ENCODE measurements around the gene DPP4. TPM values are rescaled to one million over a fixed set of nuclear protein-coding genes. Genes with fewer than 3 reads are reported as not detected.

Gene DPP4
- total RNA-seq, 1 donor from 2014 or later, result 0.49 TPM

- Histone ChIP-seq H3K79me2 (ENCODE audit: low read depth) (no peaks in the 10 kb centered on the region), H3K4me2 (no peak overlapping the region), H3K4me1 (peaks cover 41% of the 10 kb centered on the region), H3K9me3 (ENCODE audit: low read depth) (no peaks in the 10 kb centered on the region), H3F3A (ENCODE audit: low read depth) (peaks cover 31% of the 10 kb centered on the region), H4K20me1 (ENCODE audit: low read depth) (no peaks in the 10 kb centered on the region), H3K27ac (no peak overlapping the region), H3K36me3 (no peaks in the 10 kb centered on the region), H2AFZ (replicated peaks) (no peak overlapping the region), H3K4me3 (no peak overlapping the region), H3K27me3 (no peaks in the 10 kb centered on the region), H3K9ac (no peak overlapping the region)
- DNase-seq (ENCODE audit: low spot score), result no peak
- no peaks in the 10 kb centered on the region for H3K36me3 Mint-ChIP-seq
- H3K4me3 Mint-ChIP-seq, result no peak overlapping the region
- no peak for TF ChIP-seq EZH2phosphoT487 (IDR thresholded peaks at IDR 0.05)
- TF ChIP-seq EZH2 (IDR thresholded peaks at IDR 0.05), result no peak
- TF ChIP-seq, protein P1, sequence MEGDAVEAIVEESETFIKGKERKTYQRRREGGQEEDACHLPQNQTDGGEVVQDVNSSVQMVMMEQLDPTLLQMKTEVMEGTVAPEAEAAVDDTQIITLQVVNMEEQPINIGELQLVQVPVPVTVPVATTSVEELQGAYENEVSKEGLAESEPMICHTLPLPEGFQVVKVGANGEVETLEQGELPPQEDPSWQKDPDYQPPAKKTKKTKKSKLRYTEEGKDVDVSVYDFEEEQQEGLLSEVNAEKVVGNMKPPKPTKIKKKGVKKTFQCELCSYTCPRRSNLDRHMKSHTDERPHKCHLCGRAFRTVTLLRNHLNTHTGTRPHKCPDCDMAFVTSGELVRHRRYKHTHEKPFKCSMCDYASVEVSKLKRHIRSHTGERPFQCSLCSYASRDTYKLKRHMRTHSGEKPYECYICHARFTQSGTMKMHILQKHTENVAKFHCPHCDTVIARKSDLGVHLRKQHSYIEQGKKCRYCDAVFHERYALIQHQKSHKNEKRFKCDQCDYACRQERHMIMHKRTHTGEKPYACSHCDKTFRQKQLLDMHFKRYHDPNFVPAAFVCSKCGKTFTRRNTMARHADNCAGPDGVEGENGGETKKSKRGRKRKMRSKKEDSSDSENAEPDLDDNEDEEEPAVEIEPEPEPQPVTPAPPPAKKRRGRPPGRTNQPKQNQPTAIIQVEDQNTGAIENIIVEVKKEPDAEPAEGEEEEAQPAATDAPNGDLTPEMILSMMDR (IDR thresholded peaks at IDR 0.05), result no peak
- no peak overlapping the region for H3K27ac Mint-ChIP-seq
- peaks cover 5% of the 10 kb centered on the region for H3K27me3 Mint-ChIP-seq (ENCODE audit: insufficient read depth, low read depth)
- peaks cover 47% of the 10 kb centered on the region for H3K4me1 Mint-ChIP-seq
- H3K9me3 Mint-ChIP-seq, result no peaks in the 10 kb centered on the region
These were observed 75.2 kb downstream of the DPP4 start for GRCh38 chr2:161998857-161999256.

GRCh38 chr2:161997916-161998471, 76.0 kb downstream of the DPP4 start:
- peaks cover 48% of the 10 kb centered on the region for H3K4me1 Mint-ChIP-seq
- no peaks in the 10 kb centered on the region for H3K79me2 ChIP-seq (ENCODE audit: low read depth)
- H3K36me3 ChIP-seq, result no peaks in the 10 kb centered on the region
- H3K36me3 Mint-ChIP-seq, result no peaks in the 10 kb centered on the region
- no peak for TF ChIP-seq EZH2 (IDR thresholded peaks at IDR 0.05)
- TF ChIP-seq, protein P1 (IDR thresholded peaks at IDR 0.05), result no peak
- no peak for TF ChIP-seq EZH2phosphoT487 (IDR thresholded peaks at IDR 0.05)
- H3K27me3 ChIP-seq, result no peaks in the 10 kb centered on the region
- peak overlapping the region; percentile 86 for H2AFZ ChIP-seq (replicated peaks)
- H3K4me3 Mint-ChIP-seq, result no peak overlapping the region
- H3K9me3 ChIP-seq (ENCODE audit: low read depth), result no peaks in the 10 kb centered on the region
- peaks cover 23% of the 10 kb centered on the region for H3F3A ChIP-seq (ENCODE audit: low read depth)
- no peaks in the 10 kb centered on the region for H3K9me3 Mint-ChIP-seq
- H3K27me3 Mint-ChIP-seq (ENCODE audit: insufficient read depth, low read depth), result peaks cover 6% of the 10 kb centered on the region
- no peak overlapping the region for H3K9ac ChIP-seq
- peak overlapping the region; percentile 69 for H3K27ac Mint-ChIP-seq
- H3K4me1 ChIP-seq, result peaks cover 33% of the 10 kb centered on the region
- H3K4me2 ChIP-seq, result no peak overlapping the region
- DNase-seq (ENCODE audit: low spot score), result no peak
- H4K20me1 ChIP-seq (ENCODE audit: low read depth), result no peaks in the 10 kb centered on the region
- no peak overlapping the region for H3K27ac ChIP-seq
- H3K4me3 ChIP-seq, result no peak overlapping the region

- H3K4me3 Mint-ChIP-seq, result no peak overlapping the region
- no peaks in the 10 kb centered on the region for H3F3A ChIP-seq (ENCODE audit: low read depth)
- H3K27me3 Mint-ChIP-seq (ENCODE audit: insufficient read depth, low read depth), result peaks cover 4% of the 10 kb centered on the region
- H3K9ac ChIP-seq, result no peak overlapping the region
- H3K27ac ChIP-seq, result no peak overlapping the region
- TF ChIP-seq EZH2phosphoT487 (IDR thresholded peaks at IDR 0.05), result no peak
- TF ChIP-seq, protein P1 (IDR thresholded peaks at IDR 0.05), result no peak
- TF ChIP-seq EZH2 (IDR thresholded peaks at IDR 0.05), result no peak
- H3K4me2 ChIP-seq, result no peak overlapping the region
- H3K4me3 ChIP-seq, result no peak overlapping the region
- no peaks in the 10 kb centered on the region for H3K9me3 ChIP-seq (ENCODE audit: low read depth)
- peaks cover 22% of the 10 kb centered on the region for H3K4me1 ChIP-seq
- H3K36me3 Mint-ChIP-seq, result no peaks in the 10 kb centered on the region
- no peak overlapping the region for H2AFZ ChIP-seq (replicated peaks)
- no peak for DNase-seq (ENCODE audit: low spot score)
- H3K27ac Mint-ChIP-seq, result no peak overlapping the region
- no peaks in the 10 kb centered on the region for H3K9me3 Mint-ChIP-seq
- H3K27me3 ChIP-seq, result no peaks in the 10 kb centered on the region
- no peaks in the 10 kb centered on the region for H4K20me1 ChIP-seq (ENCODE audit: low read depth)
- no peaks in the 10 kb centered on the region for H3K36me3 ChIP-seq
- H3K4me1 Mint-ChIP-seq, result peaks cover 33% of the 10 kb centered on the region
- H3K79me2 ChIP-seq (ENCODE audit: low read depth), result no peaks in the 10 kb centered on the region
These were observed 78.4 kb downstream of the DPP4 start for GRCh38 chr2:161995553-161996016.

Measured in neural progenitor cell (in vitro differentiated cells).